SK-N-SH (cell line): ENCODE results near the gene COL25A1.

ENCODE experiments used
- GABPA ChIP-seq: IDR thresholded peaks from 2 replicates; pipeline ENCODE4 v1.4.0; 2012; ENCODE audit warnings: low read depth, mild to moderate bottlenecking
- GATA2 ChIP-seq: sonication (generic); formaldehyde crosslinking; IDR thresholded peaks from 2 replicates; pipeline ENCODE4 v1.5.0; 2020; ENCODE audit warnings: mild to moderate bottlenecking, missing genetic modification reagents
- POLR2AphosphoS5 ChIP-seq: IDR thresholded peaks from 2 replicates; pipeline ENCODE4 v1.6.1; 2012; ENCODE audit warnings: low read depth, low read length
- RAD21 ChIP-seq: IDR thresholded peaks from 2 replicates; pipeline ENCODE4 v1.6.1; 2012; ENCODE audit warnings: mild to moderate bottlenecking, low read length
- TF ChIP-seq, protein P1 (sequence below): fragments of 200-600 bp; sonication (generic); IDR thresholded peaks from 2 replicates; pipeline ENCODE4 v1.6.1; 2017; ENCODE audit warnings: antibody characterized with exemption, mild to moderate bottlenecking, moderate library complexity

DNA sequence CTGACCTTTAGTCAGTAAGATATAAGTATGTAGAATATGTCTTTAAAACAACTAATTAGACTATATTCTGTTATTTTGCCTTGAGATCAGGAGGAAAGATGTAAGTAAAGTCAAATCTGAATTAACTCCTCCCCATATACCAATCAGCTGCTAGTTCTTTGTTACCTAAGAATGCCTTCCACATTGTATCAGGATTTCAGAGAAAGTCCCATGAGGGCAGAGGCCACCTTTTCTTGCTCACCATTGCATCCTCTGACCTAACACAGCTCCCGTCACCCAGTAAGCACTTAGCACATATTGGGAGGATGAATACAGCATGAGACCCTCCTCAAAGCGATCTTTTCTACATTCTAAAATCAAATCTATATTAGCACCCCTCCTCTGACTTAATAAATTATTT, 87.0 kb downstream of the COL25A1 start:
- TF ChIP-seq GATA2 (CRISPR knock-in tag) (no peak), RAD21 (no peak), GABPA (no peak), POLR2AphosphoS5 (no peak)
- TF ChIP-seq, protein P1, sequence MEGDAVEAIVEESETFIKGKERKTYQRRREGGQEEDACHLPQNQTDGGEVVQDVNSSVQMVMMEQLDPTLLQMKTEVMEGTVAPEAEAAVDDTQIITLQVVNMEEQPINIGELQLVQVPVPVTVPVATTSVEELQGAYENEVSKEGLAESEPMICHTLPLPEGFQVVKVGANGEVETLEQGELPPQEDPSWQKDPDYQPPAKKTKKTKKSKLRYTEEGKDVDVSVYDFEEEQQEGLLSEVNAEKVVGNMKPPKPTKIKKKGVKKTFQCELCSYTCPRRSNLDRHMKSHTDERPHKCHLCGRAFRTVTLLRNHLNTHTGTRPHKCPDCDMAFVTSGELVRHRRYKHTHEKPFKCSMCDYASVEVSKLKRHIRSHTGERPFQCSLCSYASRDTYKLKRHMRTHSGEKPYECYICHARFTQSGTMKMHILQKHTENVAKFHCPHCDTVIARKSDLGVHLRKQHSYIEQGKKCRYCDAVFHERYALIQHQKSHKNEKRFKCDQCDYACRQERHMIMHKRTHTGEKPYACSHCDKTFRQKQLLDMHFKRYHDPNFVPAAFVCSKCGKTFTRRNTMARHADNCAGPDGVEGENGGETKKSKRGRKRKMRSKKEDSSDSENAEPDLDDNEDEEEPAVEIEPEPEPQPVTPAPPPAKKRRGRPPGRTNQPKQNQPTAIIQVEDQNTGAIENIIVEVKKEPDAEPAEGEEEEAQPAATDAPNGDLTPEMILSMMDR, result no peak
